Activated T-cell treated with anti-CD3 and anti-CD28 coated beads for 1 hour (primary cell): Measurements from ENCODE around the gene TRIM25.

ENCODE experiments used
- DNase-seq: peaks from one replicate; pipeline ENCODE4 v3.0.0-alpha.2; 2020; ENCODE audit warnings: low read depth

Gene TRIM25

GRCh38 chr17:56926270-56926669, 12.4 kb upstream of the TRIM25 start:
- no peak for DNase-seq

GRCh38 chr17:56925088-56925487, 11.2 kb upstream of the TRIM25 start:
- DNase-seq: no peak

DNA sequence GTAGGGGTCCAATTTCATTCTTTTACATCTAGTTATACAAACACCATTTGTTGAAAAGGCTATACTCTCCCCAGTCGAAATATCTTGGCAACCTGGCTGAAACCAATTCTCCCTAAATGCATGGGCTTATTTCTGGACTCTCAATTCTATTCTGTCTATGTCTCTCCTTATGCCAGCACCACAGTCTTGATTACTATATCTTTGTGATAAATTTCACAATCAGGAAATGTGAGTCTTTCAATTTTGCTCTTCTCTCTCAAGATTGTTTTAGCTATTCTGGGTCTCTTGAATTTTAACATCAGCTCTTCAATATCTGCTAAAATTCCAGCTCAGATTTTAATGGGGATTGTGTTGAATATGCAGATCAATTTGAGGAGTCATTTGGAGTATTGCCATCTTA, 5.9 kb upstream of the TRIM25 start:
- no peak for DNase-seq

GRCh38 chr17:56918916-56919315, 5.1 kb upstream of the TRIM25 start:
- DNase-seq: no peak

GRCh38 chr17:56917559-56918296, 3.9 kb upstream of the TRIM25 start:
- DNase-seq: no peak

DNA sequence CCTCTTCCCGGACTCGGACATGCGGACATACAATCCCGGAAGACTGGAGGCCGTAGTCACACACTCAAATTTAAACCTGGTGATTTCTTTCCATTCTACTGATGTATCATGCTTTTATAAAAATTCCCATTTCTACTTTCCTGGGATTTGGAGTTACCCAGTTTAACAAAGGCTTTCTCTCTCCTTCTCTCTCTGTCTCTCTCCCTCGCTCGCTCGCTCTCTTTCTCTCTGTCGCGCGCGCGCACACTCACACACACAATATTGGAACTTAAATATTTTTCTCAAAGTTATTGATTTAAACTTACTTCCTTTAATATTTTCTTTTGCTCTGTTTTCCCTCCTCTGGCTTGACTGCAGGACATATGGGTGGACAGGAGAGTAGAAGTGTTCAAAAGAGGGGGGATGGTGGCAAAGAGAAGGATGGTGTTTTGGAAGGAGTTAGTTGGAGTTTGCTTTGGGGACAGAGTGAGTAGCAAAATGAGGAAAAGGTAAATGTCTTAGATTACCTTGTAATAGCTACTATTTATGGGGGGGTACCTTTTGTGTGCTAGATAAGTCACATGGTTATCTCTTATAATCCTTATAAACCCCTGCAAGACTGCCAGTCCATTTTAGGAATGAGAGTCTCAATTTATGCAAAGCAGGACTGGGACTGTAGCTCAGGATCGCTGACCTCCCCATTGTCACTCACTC, 878 bp upstream of the TRIM25 start:
- DNase-seq: no peak

GRCh38 chr17:56913353-56913866, 439 bp downstream of the TRIM25 start:
- DNase-seq: no peak

GRCh38 chr17:56913000-56913311, 893 bp downstream of the TRIM25 start:
- DNase-seq: no peak

DNA sequence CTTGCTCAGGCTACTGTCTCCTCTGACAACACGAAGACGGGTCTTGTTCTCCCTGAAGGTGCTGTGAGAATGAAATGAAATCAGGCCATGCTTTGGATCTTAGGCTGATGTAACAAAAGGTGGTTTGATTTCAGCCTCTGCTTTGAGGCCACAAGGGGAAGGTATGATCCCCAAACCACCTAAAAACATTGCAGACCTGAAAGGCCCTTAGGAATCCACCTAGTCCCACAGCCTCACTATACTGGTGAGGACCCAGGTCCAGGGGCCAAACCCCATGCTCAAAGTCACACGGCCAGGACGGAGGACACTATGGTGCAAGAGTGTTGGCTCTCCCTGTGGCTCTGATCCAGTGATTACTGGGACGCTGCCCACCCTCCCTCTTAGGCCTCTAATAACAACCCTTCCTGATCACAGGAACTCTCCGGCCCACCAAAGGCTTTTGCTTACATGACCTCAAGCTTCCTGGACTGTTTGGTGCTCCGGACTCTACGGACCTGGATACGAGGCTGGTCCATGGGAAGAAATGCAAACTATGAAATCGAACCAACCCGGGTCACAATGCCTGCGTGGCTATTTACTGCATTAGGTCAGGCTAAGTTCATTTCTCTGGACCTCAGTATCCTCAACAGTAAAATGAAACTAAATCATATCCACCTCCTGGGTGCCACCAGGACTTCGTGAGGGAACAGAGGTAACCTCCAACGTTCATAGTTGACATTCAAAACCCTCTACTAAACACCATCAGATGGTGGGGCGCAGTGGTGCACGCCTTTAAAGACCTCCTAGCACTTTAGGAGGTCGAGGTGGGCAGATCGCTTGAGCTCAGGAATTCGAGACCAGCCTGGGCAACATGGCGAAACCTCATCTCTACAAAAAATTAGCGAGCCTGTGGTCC, 1.5 kb downstream of the TRIM25 start:
- no peak for DNase-seq

DNA sequence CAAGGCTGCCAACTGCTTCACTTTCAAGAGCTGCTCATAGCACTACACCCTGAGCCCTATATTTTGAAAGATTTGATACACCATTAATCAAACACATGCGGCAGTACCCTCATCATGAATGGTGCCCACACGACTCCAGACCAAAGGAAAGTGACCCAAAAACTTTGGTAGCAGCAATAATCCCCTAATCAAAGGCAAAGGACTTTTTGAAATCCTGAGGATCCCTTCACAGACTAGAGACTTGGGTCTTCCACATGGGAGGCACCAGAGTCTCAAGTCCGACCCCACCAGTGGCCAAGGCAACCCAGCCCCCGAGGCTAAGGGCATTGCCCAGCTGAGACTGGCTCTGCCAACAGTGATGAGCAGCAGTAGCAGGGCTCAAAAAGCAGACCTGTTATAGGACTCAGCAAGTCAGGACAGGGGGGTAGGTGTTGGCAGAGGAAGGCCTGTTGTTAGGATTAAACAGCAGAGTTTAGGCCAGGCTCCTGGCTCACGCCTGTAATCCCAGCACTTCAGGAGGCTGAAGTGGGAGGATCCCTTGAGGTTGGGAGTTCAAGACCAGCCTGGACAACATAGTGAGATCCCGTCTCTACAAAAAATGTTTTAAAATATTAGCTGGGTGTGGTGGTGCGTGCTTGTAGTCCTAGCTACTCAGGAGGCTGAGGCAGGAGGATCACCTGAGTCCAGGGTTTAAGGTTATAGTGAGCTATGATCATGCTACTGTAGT, 3.2 kb downstream of the TRIM25 start:
- no peak for DNase-seq

- no peak for DNase-seq
Measured at GRCh38 chr17:56909742-56910508, 3.9 kb downstream of the TRIM25 start.

GRCh38 chr17:56908001-56908542, 5.8 kb downstream of the TRIM25 start:
- no peak for DNase-seq

DNA sequence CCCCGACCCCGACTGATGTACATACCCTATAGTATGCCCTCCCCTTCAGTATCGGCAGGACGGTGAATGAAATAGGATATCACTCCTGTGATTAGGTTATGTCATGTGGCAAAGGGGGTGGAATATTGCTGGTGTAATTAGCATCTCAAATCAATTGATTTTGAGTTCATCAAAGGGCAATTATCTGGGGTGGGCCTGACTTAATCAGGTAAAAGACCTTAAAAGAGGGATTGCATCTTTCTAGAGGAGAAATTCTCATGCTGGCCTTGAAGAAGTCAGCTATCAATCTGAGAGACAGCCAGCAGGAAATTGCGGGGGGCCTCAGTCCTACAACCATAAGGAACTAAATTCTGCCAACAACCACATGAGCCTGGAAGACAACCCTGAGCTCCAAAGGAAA, 10.3 kb downstream of the TRIM25 start:
- no peak for DNase-seq

DNA sequence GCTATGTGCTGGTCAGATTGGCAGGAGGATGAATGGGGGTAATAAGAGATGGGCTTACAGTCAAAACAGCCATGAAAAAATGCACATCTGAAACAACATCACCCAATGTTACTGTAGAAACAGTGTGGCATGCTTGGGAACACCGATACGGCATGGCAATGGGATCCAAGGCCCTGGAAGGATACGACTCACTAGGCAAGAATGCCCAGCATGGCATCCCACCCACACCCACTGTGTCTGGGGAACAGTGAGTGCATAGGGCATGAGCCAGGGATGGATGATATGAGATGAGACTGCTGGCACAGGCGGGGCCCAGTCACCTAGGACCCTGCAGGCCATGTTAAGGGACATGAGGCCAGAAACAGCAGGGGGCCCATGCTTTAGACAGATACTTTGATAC, 11.5 kb downstream of the TRIM25 start:
- no peak for DNase-seq

- no peak for DNase-seq
Measured at GRCh38 chr17:56899403-56899802, 14.4 kb downstream of the TRIM25 start.

GRCh38 chr17:56898874-56899273, 15.0 kb downstream of the TRIM25 start:
- DNase-seq: no peak

DNA sequence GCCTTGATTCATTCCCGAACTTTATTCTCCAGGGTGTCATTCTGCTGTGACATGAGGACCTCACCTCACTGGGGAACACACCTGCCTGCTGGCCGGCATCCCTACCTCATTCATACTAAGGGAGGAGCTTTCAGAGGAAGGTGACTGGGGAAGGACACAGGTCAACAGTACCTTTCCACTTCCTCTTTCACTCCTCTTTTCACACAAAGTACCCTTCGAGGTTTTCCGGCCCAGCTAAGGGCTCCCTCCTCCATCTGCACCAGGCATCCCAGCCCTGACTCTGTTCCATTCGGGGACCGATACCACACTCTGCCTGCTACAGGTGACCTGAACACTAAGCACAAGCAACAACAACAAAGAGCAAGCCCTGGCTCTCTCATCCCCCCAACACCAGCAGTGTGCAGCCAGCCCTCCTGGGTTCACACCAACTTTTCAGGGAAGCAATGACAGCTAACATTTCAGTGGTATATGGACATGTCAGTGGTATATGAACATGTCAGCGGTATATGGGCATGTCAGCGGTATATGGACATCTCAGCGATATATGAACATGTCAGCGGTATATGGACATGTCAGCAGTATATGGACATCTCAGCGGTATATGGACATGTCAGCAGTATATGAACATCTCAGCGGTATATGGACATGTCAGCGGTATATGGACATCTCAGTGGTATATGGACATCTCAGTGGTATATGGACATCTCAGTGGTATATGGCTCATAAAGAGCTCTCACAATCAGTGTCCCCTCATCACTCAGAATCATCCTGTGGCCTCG, 16.0 kb downstream of the TRIM25 start:
- DNase-seq: no peak

GRCh38 chr17:56896968-56897359, 16.9 kb downstream of the TRIM25 start:
- no peak for DNase-seq

DNA sequence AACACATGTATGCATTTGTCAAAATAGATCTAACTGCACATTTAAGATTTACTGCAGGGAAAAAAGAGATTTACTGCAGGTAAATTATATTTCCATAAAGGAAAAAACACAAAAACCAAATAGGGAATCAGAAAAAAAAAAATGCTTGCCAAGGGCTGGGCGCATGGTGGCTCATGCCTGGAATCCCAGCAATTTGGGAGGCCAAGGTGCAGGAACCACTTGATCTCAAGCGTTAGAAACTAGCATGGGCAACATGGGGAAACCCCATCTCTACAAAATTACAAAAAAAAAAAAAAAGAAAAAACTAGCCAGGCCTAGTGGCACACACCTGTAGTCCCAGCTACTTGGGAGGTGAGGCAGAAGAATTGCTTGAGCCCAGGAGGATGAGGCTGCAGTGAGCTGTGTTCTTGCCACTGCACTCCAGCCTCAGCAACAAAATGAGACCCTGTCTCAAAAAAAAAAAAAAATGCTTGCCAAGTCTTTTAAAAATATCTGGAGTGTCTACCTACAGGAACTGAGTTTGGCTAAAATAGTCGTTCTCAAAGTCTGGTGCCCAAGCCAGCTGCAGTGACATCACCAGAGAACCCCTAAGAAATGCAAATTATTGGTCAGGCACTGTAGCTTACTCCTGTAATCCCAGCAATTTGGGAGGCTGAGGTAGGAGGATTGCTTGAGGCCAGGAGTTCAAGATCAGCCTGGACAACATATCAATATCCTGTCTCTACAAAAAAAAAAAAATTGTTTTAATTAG, 17.5 kb downstream of the TRIM25 start:
- DNase-seq: no peak
